Stimulated activated memory B cell treated with anti-CD40 and anti-IgM and Interleukin-4, amounts not matched to agents 10 μg/mL and 1 μg/mL and 100 μg/mL, for 72 hours (primary cell): Measurements from ENCODE around the gene PAAF1.

Experiments
- ATAC-seq: fragments of 150-1000 bp; cut with Tn5 transposase; 2 replicates; pipeline ENCODE4 v1.10.0; 2021
- H3K27ac Mint-ChIP-seq: one replicate; pipeline ENCODE4 v1.8.0; 2022; ENCODE audit warnings: mild to moderate bottlenecking, mixed read lengths
- H3K27me3 Mint-ChIP-seq: one replicate; pipeline ENCODE4 v1.8.0; 2022; ENCODE audit warnings: mixed read lengths
- H3K36me3 Mint-ChIP-seq: one replicate; pipeline ENCODE4 v1.8.0; 2022; ENCODE audit warnings: mixed read lengths
- H3K4me1 Mint-ChIP-seq: one replicate; pipeline ENCODE4 v1.8.0; 2022; ENCODE audit warnings: mixed read lengths
- H3K4me3 Mint-ChIP-seq: one replicate; pipeline ENCODE4 v1.8.0; 2022; ENCODE audit warnings: mild to moderate bottlenecking, moderate library complexity, mixed read lengths
- H3K9me3 Mint-ChIP-seq: one replicate; pipeline ENCODE4 v1.8.0; 2022; ENCODE audit warnings: mixed read lengths

The PAAF1 gene

GRCh38 chr11:73876424-73877310, at the start of gene PAAF1, which contains the start of gene COA4:
Gene PAAF1 (plus strand): TSS chr11:73876999. CDS start chr11:73877022, 23 bp downstream.
Gene COA4 (minus strand): TSS chr11:73876846. CDS start chr11:73873378, 3,468 bp downstream.
- H3K4me1 Mint-ChIP-seq, result peaks cover 29% of the 10 kb centered on the region
- H3K36me3 Mint-ChIP-seq, result peaks cover 20% of the 10 kb centered on the region
- no peaks in the 10 kb centered on the region for H3K9me3 Mint-ChIP-seq
- H3K4me3 Mint-ChIP-seq, result peak within 1 kb of the TSS; percentile 97
- peak; percentile 99 for ATAC-seq
- no peaks in the 10 kb centered on the region for H3K27me3 Mint-ChIP-seq
- H3K27ac Mint-ChIP-seq, result peak within 1 kb of the TSS; percentile 94

GRCh38 chr11:73830261-73830660, 46.5 kb upstream of the PAAF1 start:
- Mint-ChIP-seq H3K36me3 (peaks cover 52% of the 10 kb centered on the region), H3K9me3 (no peaks in the 10 kb centered on the region), H3K4me3 (no peak overlapping the region), H3K4me1 (peaks cover 9% of the 10 kb centered on the region), H3K27ac (no peak overlapping the region), H3K27me3 (no peaks in the 10 kb centered on the region)
- no peak for ATAC-seq

GRCh38 chr11:73833067-73833466, 43.7 kb upstream of the PAAF1 start:
- Mint-ChIP-seq H3K9me3 (no peaks in the 10 kb centered on the region), H3K4me3 (no peak overlapping the region), H3K36me3 (peaks cover 47% of the 10 kb centered on the region), H3K4me1 (peaks cover 9% of the 10 kb centered on the region), H3K27me3 (no peaks in the 10 kb centered on the region), H3K27ac (no peak overlapping the region)
- ATAC-seq, result no peak

- H3K36me3 Mint-ChIP-seq, result peaks cover 42% of the 10 kb centered on the region
- H3K9me3 Mint-ChIP-seq, result no peaks in the 10 kb centered on the region
- H3K4me1 Mint-ChIP-seq, result peaks cover 9% of the 10 kb centered on the region
- H3K27me3 Mint-ChIP-seq, result no peaks in the 10 kb centered on the region
- no peak overlapping the region for H3K27ac Mint-ChIP-seq
- no peak for ATAC-seq
- H3K4me3 Mint-ChIP-seq, result no peak overlapping the region
Measured at GRCh38 chr11:73838443-73839122, 38.2 kb upstream of the PAAF1 start.

- H3K27me3 Mint-ChIP-seq, result no peaks in the 10 kb centered on the region
- H3K4me1 Mint-ChIP-seq, result peaks cover 5% of the 10 kb centered on the region
- H3K9me3 Mint-ChIP-seq, result no peaks in the 10 kb centered on the region
- H3K4me3 Mint-ChIP-seq, result no peak overlapping the region
- peaks cover 44% of the 10 kb centered on the region for H3K36me3 Mint-ChIP-seq
- H3K27ac Mint-ChIP-seq, result no peak overlapping the region
- no peak for ATAC-seq
Measured at GRCh38 chr11:73839123-73839457, 37.7 kb upstream of the PAAF1 start.

- H3K9me3 Mint-ChIP-seq, result no peaks in the 10 kb centered on the region
- H3K36me3 Mint-ChIP-seq, result peaks cover 77% of the 10 kb centered on the region
- no peak for ATAC-seq
- H3K4me1 Mint-ChIP-seq, result peaks cover 14% of the 10 kb centered on the region
- no peak overlapping the region for H3K27ac Mint-ChIP-seq
- H3K27me3 Mint-ChIP-seq, result no peaks in the 10 kb centered on the region
- H3K4me3 Mint-ChIP-seq, result no peak overlapping the region
Measured at GRCh38 chr11:73851046-73851764, 25.6 kb upstream of the PAAF1 start.

GRCh38 chr11:73852049-73852448, 24.8 kb upstream of the PAAF1 start:
- no peak for ATAC-seq
- Mint-ChIP-seq H3K36me3 (peaks cover 69% of the 10 kb centered on the region), H3K27ac (no peak overlapping the region), H3K9me3 (no peaks in the 10 kb centered on the region), H3K27me3 (no peaks in the 10 kb centered on the region), H3K4me3 (no peak overlapping the region), H3K4me1 (peaks cover 7% of the 10 kb centered on the region)

- Mint-ChIP-seq H3K36me3 (peaks cover 60% of the 10 kb centered on the region), H3K9me3 (no peaks in the 10 kb centered on the region), H3K4me3 (no peak overlapping the region), H3K4me1 (no peaks in the 10 kb centered on the region), H3K27me3 (no peaks in the 10 kb centered on the region), H3K27ac (no peak overlapping the region)
- no peak for ATAC-seq
Measured at GRCh38 chr11:73854680-73855079, 22.1 kb upstream of the PAAF1 start.

GRCh38 chr11:73856031-73856567, 20.7 kb upstream of the PAAF1 start:
- Mint-ChIP-seq H3K4me3 (no peak overlapping the region), H3K27ac (no peak overlapping the region), H3K9me3 (no peaks in the 10 kb centered on the region), H3K27me3 (no peaks in the 10 kb centered on the region), H3K4me1 (no peaks in the 10 kb centered on the region), H3K36me3 (peaks cover 64% of the 10 kb centered on the region)
- ATAC-seq, result no peak

- H3K4me3 Mint-ChIP-seq, result no peak overlapping the region
- no peaks in the 10 kb centered on the region for H3K27me3 Mint-ChIP-seq
- H3K4me1 Mint-ChIP-seq, result no peaks in the 10 kb centered on the region
- no peak overlapping the region for H3K27ac Mint-ChIP-seq
- no peak for ATAC-seq
- peaks cover 66% of the 10 kb centered on the region for H3K36me3 Mint-ChIP-seq
- no peaks in the 10 kb centered on the region for H3K9me3 Mint-ChIP-seq
Measured at GRCh38 chr11:73859671-73860070, 17.1 kb upstream of the PAAF1 start.

GRCh38 chr11:73860202-73860601, 16.6 kb upstream of the PAAF1 start:
- Mint-ChIP-seq H3K27ac (no peak overlapping the region), H3K9me3 (no peaks in the 10 kb centered on the region), H3K27me3 (no peaks in the 10 kb centered on the region), H3K4me3 (no peak overlapping the region), H3K4me1 (no peaks in the 10 kb centered on the region), H3K36me3 (peaks cover 68% of the 10 kb centered on the region)
- ATAC-seq, result no peak

- H3K4me1 Mint-ChIP-seq, result no peaks in the 10 kb centered on the region
- no peaks in the 10 kb centered on the region for H3K9me3 Mint-ChIP-seq
- H3K27ac Mint-ChIP-seq, result no peak overlapping the region
- ATAC-seq, result no peak
- H3K27me3 Mint-ChIP-seq, result no peaks in the 10 kb centered on the region
- peaks cover 64% of the 10 kb centered on the region for H3K36me3 Mint-ChIP-seq
- no peak overlapping the region for H3K4me3 Mint-ChIP-seq
Measured at GRCh38 chr11:73862986-73863385, 13.8 kb upstream of the PAAF1 start.

- Mint-ChIP-seq H3K27me3 (no peaks in the 10 kb centered on the region), H3K4me1 (no peaks in the 10 kb centered on the region), H3K36me3 (peaks cover 34% of the 10 kb centered on the region), H3K4me3 (no peak overlapping the region), H3K9me3 (no peaks in the 10 kb centered on the region), H3K27ac (no peak overlapping the region)
- no peak for ATAC-seq
Measured at GRCh38 chr11:73866095-73866579, 10.7 kb upstream of the PAAF1 start.

GRCh38 chr11:73866586-73866996, 10.2 kb upstream of the PAAF1 start:
- Mint-ChIP-seq H3K27ac (no peak overlapping the region), H3K4me3 (no peak overlapping the region), H3K4me1 (no peaks in the 10 kb centered on the region), H3K9me3 (no peaks in the 10 kb centered on the region), H3K36me3 (peaks cover 34% of the 10 kb centered on the region), H3K27me3 (no peaks in the 10 kb centered on the region)
- ATAC-seq, result no peak

GRCh38 chr11:73869332-73869949, 7.4 kb upstream of the PAAF1 start:
- ATAC-seq, result no peak
- no peaks in the 10 kb centered on the region for H3K27me3 Mint-ChIP-seq
- H3K9me3 Mint-ChIP-seq, result no peaks in the 10 kb centered on the region
- H3K4me1 Mint-ChIP-seq, result peaks cover 6% of the 10 kb centered on the region
- H3K27ac Mint-ChIP-seq, result peak overlapping the region; percentile 46
- H3K36me3 Mint-ChIP-seq, result peaks cover 29% of the 10 kb centered on the region
- H3K4me3 Mint-ChIP-seq, result no peak overlapping the region
